C4-2B (cell line): ENCODE results near the gene CYB5R2.

Source experiments
- ZFX ChIP-seq: fragments of 450-650 bp; IDR thresholded peaks from 2 replicates; pipeline ENCODE4 v1.6.1; 2017
- TF ChIP-seq, protein P1 (sequence below): fragments of 450-650 bp; conservative IDR thresholded peaks from 2 replicates; pipeline ENCODE4 v1.5.1; 2017; ENCODE audit warnings: mild to moderate bottlenecking

DNA sequence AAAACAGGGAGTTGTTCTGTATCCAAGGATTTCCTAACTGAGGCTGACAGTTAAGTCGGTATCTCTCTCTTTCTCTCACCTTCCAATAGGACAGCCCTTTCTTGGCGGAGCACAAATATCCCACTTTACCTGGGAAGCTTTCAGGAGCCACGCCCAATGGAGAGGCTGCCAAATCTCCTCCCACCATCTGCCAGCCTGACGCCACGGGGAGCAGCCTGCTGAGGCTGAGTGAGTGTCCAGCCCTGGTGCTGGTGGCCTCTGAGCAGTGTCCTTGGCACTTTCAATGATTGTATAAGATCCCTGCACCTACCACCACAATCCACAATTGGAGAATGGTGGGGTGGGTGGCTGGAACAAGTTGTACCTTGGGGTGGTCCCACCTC is 33.7 kb downstream of the CYB5R2 start:
- TF ChIP-seq, protein P1, sequence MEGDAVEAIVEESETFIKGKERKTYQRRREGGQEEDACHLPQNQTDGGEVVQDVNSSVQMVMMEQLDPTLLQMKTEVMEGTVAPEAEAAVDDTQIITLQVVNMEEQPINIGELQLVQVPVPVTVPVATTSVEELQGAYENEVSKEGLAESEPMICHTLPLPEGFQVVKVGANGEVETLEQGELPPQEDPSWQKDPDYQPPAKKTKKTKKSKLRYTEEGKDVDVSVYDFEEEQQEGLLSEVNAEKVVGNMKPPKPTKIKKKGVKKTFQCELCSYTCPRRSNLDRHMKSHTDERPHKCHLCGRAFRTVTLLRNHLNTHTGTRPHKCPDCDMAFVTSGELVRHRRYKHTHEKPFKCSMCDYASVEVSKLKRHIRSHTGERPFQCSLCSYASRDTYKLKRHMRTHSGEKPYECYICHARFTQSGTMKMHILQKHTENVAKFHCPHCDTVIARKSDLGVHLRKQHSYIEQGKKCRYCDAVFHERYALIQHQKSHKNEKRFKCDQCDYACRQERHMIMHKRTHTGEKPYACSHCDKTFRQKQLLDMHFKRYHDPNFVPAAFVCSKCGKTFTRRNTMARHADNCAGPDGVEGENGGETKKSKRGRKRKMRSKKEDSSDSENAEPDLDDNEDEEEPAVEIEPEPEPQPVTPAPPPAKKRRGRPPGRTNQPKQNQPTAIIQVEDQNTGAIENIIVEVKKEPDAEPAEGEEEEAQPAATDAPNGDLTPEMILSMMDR: no peak
- no peak for TF ChIP-seq ZFX
